HG02943 (cell line): ENCODE measurements around the gene UMPS.
"Not testable (repeated sequence)": the region's sequence is repeated elsewhere in the genome, so short reads cannot be mapped to it uniquely, and the experiment has no call there.

Experiments used
- ATAC-seq: cut with Tn5 transposase; IDR thresholded peaks from one replicate; pipeline ENCODE4 v1.9.1; 2021; ENCODE audit warnings: mild to moderate bottlenecking, low read depth, moderate library complexity; ENCODE audit not compliant: unreplicated experiment

Gene UMPS

GRCh38 chr3:124776856-124777255, 46.6 kb downstream of the UMPS start:
- ATAC-seq, result no peak

GRCh38 chr3:124777762-124778470, 47.7 kb downstream of the UMPS start:
- ATAC-seq, result no peak

GRCh38 chr3:124779116-124779515, 48.9 kb downstream of the UMPS start:
- no peak for ATAC-seq

GRCh38 chr3:124779751-124780191, 49.5 kb downstream of the UMPS start:
- ATAC-seq, result no peak

GRCh38 chr3:124780356-124780755, 50.1 kb downstream of the UMPS start:
- ATAC-seq, result no peak

- no peak for ATAC-seq
Measured at GRCh38 chr3:124780761-124781475, 50.7 kb downstream of the UMPS start.

GRCh38 chr3:124781476-124782376, 51.5 kb downstream of the UMPS start:
- ATAC-seq, result no peak

- not testable (repeated sequence) for ATAC-seq
Measured at GRCh38 chr3:124782377-124782712, 52.1 kb downstream of the UMPS start.

- no peak for ATAC-seq
Measured at GRCh38 chr3:124783696-124784095, 53.4 kb downstream of the UMPS start.

- peak; percentile 67 for ATAC-seq
Measured at GRCh38 chr3:124784686-124785382, 54.6 kb downstream of the UMPS start.

- ATAC-seq, result no peak
Measured at GRCh38 chr3:124785973-124786372, 55.7 kb downstream of the UMPS start.

GRCh38 chr3:124786511-124787241, 56.4 kb downstream of the UMPS start:
- no peak for ATAC-seq

GRCh38 chr3:124787476-124788195, 57.4 kb downstream of the UMPS start:
- no peak for ATAC-seq

GRCh38 chr3:124788254-124788745, 58.0 kb downstream of the UMPS start:
- ATAC-seq, result no peak

- ATAC-seq, result not testable (repeated sequence)
Measured at GRCh38 chr3:124789103-124789502, 58.9 kb downstream of the UMPS start.

- no peak for ATAC-seq
Measured at GRCh38 chr3:124791142-124791541, 60.9 kb downstream of the UMPS start.

- ATAC-seq, result no peak
Measured at GRCh38 chr3:124791639-124792151, 61.4 kb downstream of the UMPS start.

- no peak for ATAC-seq
Measured at GRCh38 chr3:124792341-124793040, 62.2 kb downstream of the UMPS start.
